Endothelial cell of umbilical vein (primary cell): ENCODE measurements around the gene RIC1. TPM values are rescaled to one million over a fixed set of nuclear protein-coding genes. Genes with fewer than 3 reads are reported as not detected.

Experiments
- BruUV-seq: library from RNA; stranded (reverse); fragments of 400-500 nt; replicated peaks from 2 replicates; lab custom pipeline; 2021; lab: Mats Ljungman, UMichigan
- CTCF ChIA-PET: fragments of 300-600, 350-600 bp; sonication (Branson Sonifier 250); formaldehyde crosslinking; loops from one replicate; lab custom pipeline; 2021; ENCODE audit warnings: antibody characterized with exemption, inconsistent platforms; lab: Charles Lee
- POLR2A ChIA-PET: fragments of 300-600, 350-600 bp; sonication (Branson Sonifier 250); formaldehyde crosslinking; loops from one replicate; lab custom pipeline; 2021; ENCODE audit warnings: antibody characterized with exemption, inconsistent platforms; lab: Charles Lee
- DNase-seq: peaks from one replicate; pipeline ENCODE4 v3.0.0-alpha.2; 2011; ENCODE audit warnings: low read depth, low spot score
- FAIRE-seq: peaks from 2 replicates; lab custom pipeline; 2011; peaks lifted over from hg19 to GRCh38; lab: Jason Lieb, UNC
- H2AFZ ChIP-seq: 2 replicates; pipeline ENCODE4 v1.6.0; 2012; ENCODE audit warnings: low read depth, low read length, control low read depth, inconsistent platforms
- H3K27ac ChIP-seq: 2 replicates; pipeline ENCODE4 v1.5.1; 2011; ENCODE audit warnings: low read depth, mild to moderate bottlenecking, control low read depth, low read length, moderate library complexity; ENCODE audit not compliant: insufficient read depth
- H3K27me3 ChIP-seq, 2 experiments: 2 replicates each; pipeline versions ENCODE4 v1.6.0 to v1.6.1; 2011; ENCODE audit warnings: low read length in 2 of 2, mixed read lengths in 1 of 2; ENCODE audit not compliant: control insufficient read depth in 2 of 2, insufficient read depth in 2 of 2
- H3K36me3 ChIP-seq, 2 experiments: 2 replicates in 1 of 2; 3 replicates in 1 of 2; pipeline ENCODE4 v1.5.1; 2011; ENCODE audit warnings: low read length in 2 of 2, mild to moderate bottlenecking in 1 of 2, moderate library complexity in 1 of 2; ENCODE audit not compliant: control insufficient read depth in 2 of 2, insufficient read depth in 2 of 2; ENCODE audit errors: extremely low read depth in 1 of 2
- H3K4me1 ChIP-seq: 3 replicates; pipeline ENCODE4 v1.5.1; 2011; ENCODE audit warnings: mild to moderate bottlenecking, low read length; ENCODE audit not compliant: control insufficient read depth, insufficient read depth; ENCODE audit errors: extremely low read depth
- H3K4me2 ChIP-seq: 2 replicates; pipeline ENCODE4 v1.6.1; 2011; ENCODE audit warnings: low read length, control low read depth, mixed read lengths; ENCODE audit not compliant: insufficient read depth
- H3K4me3 ChIP-seq, 3 experiments: fragments of 200-600 bp in 1 of 3; sonication (generic), shearing (Covaris generic) in 1 of 3; replicated peaks in 1 of 3; 2 replicates each; pipeline ENCODE4 v1.5.1; 2011 to 2016; ENCODE audit warnings: control low read depth in 3 of 3, low read length in 3 of 3, mild to moderate bottlenecking in 2 of 3, inconsistent platforms in 1 of 3, low read depth in 1 of 3, moderate library complexity in 1 of 3; ENCODE audit not compliant: insufficient read depth in 1 of 3
- H3K79me2 ChIP-seq: 2 replicates; pipeline ENCODE4 v1.6.0; 2012; ENCODE audit warnings: low read length, inconsistent platforms; ENCODE audit not compliant: control insufficient read depth, insufficient read depth
- H3K9ac ChIP-seq: replicated peaks from 2 replicates; pipeline ENCODE3; 2011; ENCODE audit warnings: low read length, control low read depth; ENCODE audit not compliant: insufficient read depth; ENCODE audit errors: extremely low read depth
- H3K9me1 ChIP-seq: replicated peaks from 3 replicates; pipeline ENCODE4 v1.6.0; 2011; ENCODE audit warnings: mild to moderate bottlenecking, low read length; ENCODE audit not compliant: control insufficient read depth, insufficient read depth; ENCODE audit errors: extremely low read depth
- H3K9me3 ChIP-seq: replicated peaks from 2 replicates; pipeline ENCODE4 v1.5.1; 2012; ENCODE audit warnings: low read length, inconsistent platforms; ENCODE audit not compliant: control insufficient read depth, insufficient read depth
- H4K20me1 ChIP-seq: replicated peaks from 2 replicates; pipeline ENCODE3; 2011; ENCODE audit warnings: mild to moderate bottlenecking, low read length; ENCODE audit not compliant: control insufficient read depth, insufficient read depth; ENCODE audit errors: extremely low read depth
- CTCF ChIP-seq, 2 donors: IDR thresholded peaks; 1 replicate in 1 of 2; 2 replicates in 1 of 2; pipeline ENCODE4 v1.5.1; 2011; ENCODE audit warnings: low read length in 2 of 2, mild to moderate bottlenecking in 2 of 2, moderate library complexity in 2 of 2, control low read depth in 1 of 2, inconsistent platforms in 1 of 2, low read depth in 1 of 2; ENCODE audit not compliant: insufficient read depth in 1 of 2; ENCODE audit errors: extremely low read depth in 1 of 2
- EZH2 ChIP-seq: IDR thresholded peaks from 2 replicates; pipeline ENCODE4 v1.6.1; 2012; ENCODE audit warnings: borderline replicate concordance, low read depth, mild to moderate bottlenecking, moderate library complexity, low read length, inconsistent platforms; ENCODE audit not compliant: severe bottlenecking
- GATA2 ChIP-seq: IDR thresholded peaks from 2 replicates; pipeline ENCODE4 v1.7.0; 2011; ENCODE audit warnings: low read depth, mild to moderate bottlenecking, moderate library complexity, mixed read lengths, low read length; ENCODE audit not compliant: insufficient read length, insufficient read depth
- JUN ChIP-seq: IDR thresholded peaks from 2 replicates; pipeline ENCODE4 v1.6.1; 2011; ENCODE audit warnings: borderline replicate concordance, low read depth; ENCODE audit not compliant: insufficient read length, insufficient read depth
- MAX ChIP-seq: IDR thresholded peaks from 2 replicates; pipeline ENCODE4 v1.6.1; 2011; ENCODE audit not compliant: insufficient read depth, insufficient read length
- POLR2A ChIP-seq: IDR thresholded peaks from 2 replicates; pipeline ENCODE4 v1.6.1; 2012; ENCODE audit warnings: low read depth, mild to moderate bottlenecking, control low read depth, low read length
- POLR2AphosphoS5 ChIP-seq: IDR thresholded peaks from 2 replicates; pipeline ENCODE4 v1.6.1; 2012; ENCODE audit warnings: low read depth, mild to moderate bottlenecking, control low read depth, low read length, moderate library complexity; ENCODE audit not compliant: insufficient read depth
- dilution Hi-C: fragments of 300-500 bp; cut with MboI; formaldehyde crosslinking; loops from one replicate; pipeline ENCODE4 v1.15.0; 2019; ENCODE audit warnings: low sequenced_read_pairs; ENCODE audit not compliant: extremely low pct_ligation_motif_present
- intact Hi-C: fragments of 100-400 bp; cut with micrococcal nuclease; formaldehyde crosslinking; loops from one replicate; pipeline ENCODE4 v1.10.0; 2022
- polyA plus RNA-seq, 4 experiments: library from polyadenylated mRNA; depleted of rRNA in 3 of 4; stranded (reverse) in 3 of 4; unstranded in 1 of 4; fragments of >200 nt; gene quantifications; 2 replicates each; pipeline versions ENCODE4 v1.2.1 to v1.2.3, GENCODE V29; 2011 to 2012; ENCODE audit warnings: missing spikeins in 1 of 4
- total RNA-seq: library from RNA; stranded (reverse); gene quantifications from 2 replicates; pipeline ENCODE4 v1.2.3, GENCODE V29; 2021

RIC1 gene
- total and polyA plus RNA-seq, 2 donors (not counting 3 experiments of a cell fraction or from before 2014, with no cell fraction given): 14.0 to 23.5 TPM

- Histone ChIP-seq H3K4me3 (no peak overlapping the region), H3K9ac (no peak overlapping the region), H3K27ac (no peak overlapping the region), H4K20me1 (no peaks in the 10 kb centered on the region), H2AFZ (no peak overlapping the region), H3K79me2 (no peaks in the 10 kb centered on the region), H3K4me2 (no peak overlapping the region), H3K27me3 (no peaks in the 10 kb centered on the region), H3K36me3 (no peaks in the 10 kb centered on the region), H3K9me1 (no peaks in the 10 kb centered on the region), H3K4me1 (no peaks in the 10 kb centered on the region), H3K9me3 (no peaks in the 10 kb centered on the region)
- dilution Hi-C loops: no loop called here
- no peak for TF ChIP-seq GATA2
- no peak for TF ChIP-seq POLR2A
- no peak for TF ChIP-seq POLR2AphosphoS5
- no peak for TF ChIP-seq EZH2
- BruUV-seq: no TSS peak
- CTCF ChIA-PET: interaction anchor here (0.7 to 2.5 kb wide), 4 partner anchors 146 to 836 kb away, joined by 3 to 12 read pairs (median 6); partner anchors contain the start of genes CD274 and INSL6
- FAIRE-seq (no peak), DNase-seq (peak; percentile 28)
- POLR2A ChIA-PET: no interaction called here
- intact Hi-C loops: no loop called here
Measured at GRCh38 chr9:5596173-5596572, 32.7 kb upstream of the RIC1 start.

GRCh38 chr9:5608298-5609225 lies 20.3 kb upstream of the RIC1 start:
- Histone ChIP-seq H3K9me1 (no peaks in the 10 kb centered on the region), H4K20me1 (no peaks in the 10 kb centered on the region), H3K79me2 (no peaks in the 10 kb centered on the region), H2AFZ (peak overlapping the region; percentile 100), H3K4me3 (peak overlapping the region; percentile 2 to 98 (median 88)), H3K4me2 (peak overlapping the region; percentile 99), H3K27ac (peak overlapping the region; percentile 51), H3K36me3 (no peaks in the 10 kb centered on the region), H3K4me1 (peaks cover 9% of the 10 kb centered on the region), H3K9ac (peak overlapping the region; percentile 77), H3K9me3 (no peaks in the 10 kb centered on the region), H3K27me3 (no peaks in the 10 kb centered on the region)
- ChIA-PET CTCF (interaction anchor here (0.7 to 2.8 kb wide), 16 partner anchors 8 to 859 kb away, joined by 3 to 29 read pairs (median 4); partner anchors contain the start of genes CD274, INSL6 and RIC1), POLR2A (interaction anchor here (0.7 to 2.2 kb wide), 2 partner anchors 20 to 698 kb away, joined by 3 to 11 read pairs; partner anchors contain the start of gene RIC1)
- no peak for TF ChIP-seq EZH2
- TF ChIP-seq JUN: no peak
- TF ChIP-seq POLR2A: no peak
- no peak for TF ChIP-seq CTCF (IDR thresholded peaks at IDR 0.05; ENCODE audit: extremely low read depth in 1 of 2, insufficient read depth in 1 of 2, low read depth in 1 of 2, low read length in 2 of 2)
- no peak for TF ChIP-seq MAX
- dilution Hi-C loops (no loop called here), intact Hi-C loops (loop anchor here (5.0 kb wide), 2 partner anchors 109 to 696 kb away; no protein-coding TSS in a partner anchor)
- BruUV-seq: no TSS peak
- DNase-seq (peak; percentile 67), FAIRE-seq (peak; percentile 87)
